ENCODE data around the gene DCAF17.
"Not testable (repeated sequence)": the region's sequence is repeated elsewhere in the genome, so short reads cannot be mapped to it uniquely, and the experiment has no call there.

DCAF17 gene

DNA sequence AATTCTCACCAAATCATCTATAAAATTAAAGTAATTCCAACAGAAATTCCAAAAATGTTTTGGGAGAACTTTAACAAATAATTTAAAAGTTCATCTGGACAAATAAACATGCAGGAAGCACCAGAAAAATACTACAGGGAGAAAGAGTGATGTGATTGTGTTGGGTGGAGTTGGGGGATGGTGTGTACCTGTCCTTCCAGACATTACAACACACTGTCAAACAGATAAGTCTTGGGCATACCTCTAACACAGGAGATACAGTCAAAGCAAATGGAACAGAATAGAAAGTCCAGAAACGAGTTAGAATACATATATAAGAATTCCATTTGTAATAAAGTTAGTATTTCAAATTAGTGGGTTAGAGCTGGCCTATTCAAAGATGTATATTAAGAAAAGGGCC lies 22.8 kb upstream of the DCAF17 start:
- DNase-seq: no peak

DNA sequence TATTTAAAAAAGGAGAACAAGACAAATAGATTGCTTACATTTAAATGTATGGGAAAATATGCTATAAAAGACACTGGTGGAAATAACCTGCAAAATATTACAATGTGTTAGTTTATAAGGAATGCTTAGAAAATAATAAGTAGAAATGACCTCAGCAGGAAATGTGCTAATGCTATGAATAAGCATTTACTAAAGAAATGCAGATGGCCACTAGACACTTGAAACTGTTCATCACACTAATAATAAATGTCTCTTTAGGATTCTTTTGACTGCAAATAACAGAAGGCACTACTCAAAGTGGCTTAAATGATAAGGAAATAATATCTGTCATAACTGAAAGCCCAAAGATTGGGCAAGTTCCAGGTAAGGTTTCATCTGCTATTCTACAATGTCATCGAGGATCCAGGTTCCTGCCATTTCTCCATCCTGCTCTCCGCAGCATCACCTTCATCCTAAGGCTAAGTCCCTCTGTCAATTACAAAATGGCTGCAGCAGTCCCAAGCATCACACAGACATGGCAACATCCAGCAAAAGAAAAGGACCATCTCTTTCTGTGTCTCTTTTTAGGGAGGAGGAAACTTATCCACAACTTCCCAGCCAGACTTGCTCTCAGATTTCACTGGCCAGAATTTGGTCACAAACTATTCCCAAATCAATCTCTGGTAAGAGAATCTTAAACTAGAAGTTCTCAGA lies 22.1 kb upstream of the DCAF17 start:
- no peak for DNase-seq

DNA sequence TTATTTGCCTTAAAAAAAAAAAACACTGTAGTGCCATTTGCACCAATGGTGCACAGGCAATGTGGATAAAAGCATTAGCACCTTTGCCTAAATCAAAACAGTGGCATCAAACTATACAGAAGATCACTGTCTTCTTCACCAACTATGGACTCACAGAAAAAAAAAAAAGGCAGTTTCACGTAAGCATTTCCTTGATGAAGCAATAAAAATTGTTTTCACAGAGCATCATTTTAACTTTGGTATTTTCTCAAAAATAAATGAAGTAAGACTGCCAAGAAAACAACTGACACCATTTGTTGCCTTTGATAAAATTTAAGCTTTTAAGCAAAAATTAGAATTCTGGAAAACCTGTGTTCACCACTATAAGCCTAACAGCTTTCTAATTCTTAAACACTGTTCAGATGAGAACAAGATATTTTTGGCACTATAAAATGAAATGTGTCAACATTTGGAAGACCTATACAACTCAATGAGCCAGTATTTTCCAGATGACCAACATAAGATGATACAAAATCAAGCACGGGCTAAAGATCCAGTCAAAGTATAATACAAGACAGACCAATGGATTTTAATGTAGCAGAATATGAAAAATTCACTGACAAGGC lies 21.4 kb upstream of the DCAF17 start:
- no peak for DNase-seq

DNA sequence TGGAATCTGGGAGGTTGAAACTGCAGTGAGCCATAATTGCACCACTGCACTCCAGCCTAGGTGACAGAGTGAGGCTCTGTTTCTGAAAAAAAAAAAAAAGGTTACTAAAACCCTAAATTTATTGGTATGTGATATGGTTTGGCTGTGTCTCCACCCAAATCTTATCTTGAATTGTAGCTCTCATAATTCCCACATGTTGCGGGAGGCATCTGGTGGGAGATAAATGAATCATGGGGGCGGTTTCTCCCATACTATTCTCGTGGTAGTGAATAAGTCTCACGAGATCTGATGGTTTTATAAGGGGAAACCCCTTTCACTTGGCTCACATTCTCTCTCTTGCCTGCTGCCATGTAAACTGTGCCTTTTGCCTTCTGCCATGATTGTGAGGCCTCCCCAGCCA lies 19.4 kb upstream of the DCAF17 start:
- DNase-seq: not testable (repeated sequence)

DNA sequence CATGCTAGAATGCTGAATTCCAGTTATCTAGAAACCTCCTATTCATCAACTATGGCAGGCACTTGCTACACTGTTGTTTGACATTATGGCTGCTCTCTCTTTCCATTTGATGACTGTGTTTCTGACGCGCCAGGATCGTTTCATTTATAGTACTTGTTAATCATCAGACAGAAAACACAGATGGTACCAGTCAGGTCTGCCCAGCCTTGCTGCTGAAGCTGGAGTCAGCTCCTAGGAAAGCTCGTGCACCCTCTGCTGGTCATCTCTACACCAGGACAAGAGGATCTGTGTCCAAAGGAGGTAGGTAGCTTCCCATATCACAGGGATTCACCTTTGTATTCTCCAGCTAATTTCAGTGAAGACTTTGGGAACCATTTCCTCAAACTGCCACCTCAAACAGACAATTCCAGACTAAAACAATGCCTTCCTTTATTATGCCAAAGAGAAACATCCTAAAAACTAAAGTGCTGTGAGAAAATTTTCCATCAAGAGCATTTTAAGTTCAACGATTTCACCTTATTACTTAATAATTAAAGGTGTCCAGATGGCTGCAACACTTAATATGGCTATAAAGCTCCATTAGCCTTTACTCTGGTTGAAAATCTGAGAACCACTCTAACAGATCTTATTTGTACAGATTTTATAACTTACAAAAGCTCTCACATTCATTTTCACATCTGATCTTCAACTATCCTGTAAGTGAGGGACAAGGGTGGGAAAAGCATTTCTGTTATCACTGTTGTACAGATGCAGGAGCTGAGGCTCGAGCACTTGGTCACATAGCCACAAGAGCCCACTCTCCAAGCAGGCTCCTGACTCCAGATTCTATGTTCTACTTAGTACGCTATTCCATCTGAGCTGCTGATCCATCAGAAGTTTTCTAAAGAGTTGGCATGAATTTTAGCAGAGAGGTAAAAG lies 17.8 kb upstream of the DCAF17 start:
- peak; percentile 80 for DNase-seq

DNA sequence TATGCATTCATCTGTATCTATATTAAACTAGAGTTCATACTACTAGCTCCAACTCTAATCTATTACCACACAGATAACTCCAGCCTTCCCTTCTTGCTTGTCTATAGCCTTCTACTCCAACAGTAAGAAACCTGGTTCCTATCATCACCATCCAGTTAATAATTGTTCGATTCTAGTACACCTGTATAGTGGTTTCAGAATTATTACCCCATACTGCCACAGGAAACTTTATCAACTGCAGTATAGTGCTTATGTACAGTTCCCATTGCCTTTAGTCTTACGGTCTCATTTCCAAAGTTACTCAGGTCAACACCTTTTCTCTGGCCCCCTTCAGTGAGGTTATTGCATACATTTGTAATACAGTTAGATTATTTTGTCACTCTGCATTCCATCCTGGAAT lies 14.7 kb upstream of the DCAF17 start:
- DNase-seq: no peak

DNA sequence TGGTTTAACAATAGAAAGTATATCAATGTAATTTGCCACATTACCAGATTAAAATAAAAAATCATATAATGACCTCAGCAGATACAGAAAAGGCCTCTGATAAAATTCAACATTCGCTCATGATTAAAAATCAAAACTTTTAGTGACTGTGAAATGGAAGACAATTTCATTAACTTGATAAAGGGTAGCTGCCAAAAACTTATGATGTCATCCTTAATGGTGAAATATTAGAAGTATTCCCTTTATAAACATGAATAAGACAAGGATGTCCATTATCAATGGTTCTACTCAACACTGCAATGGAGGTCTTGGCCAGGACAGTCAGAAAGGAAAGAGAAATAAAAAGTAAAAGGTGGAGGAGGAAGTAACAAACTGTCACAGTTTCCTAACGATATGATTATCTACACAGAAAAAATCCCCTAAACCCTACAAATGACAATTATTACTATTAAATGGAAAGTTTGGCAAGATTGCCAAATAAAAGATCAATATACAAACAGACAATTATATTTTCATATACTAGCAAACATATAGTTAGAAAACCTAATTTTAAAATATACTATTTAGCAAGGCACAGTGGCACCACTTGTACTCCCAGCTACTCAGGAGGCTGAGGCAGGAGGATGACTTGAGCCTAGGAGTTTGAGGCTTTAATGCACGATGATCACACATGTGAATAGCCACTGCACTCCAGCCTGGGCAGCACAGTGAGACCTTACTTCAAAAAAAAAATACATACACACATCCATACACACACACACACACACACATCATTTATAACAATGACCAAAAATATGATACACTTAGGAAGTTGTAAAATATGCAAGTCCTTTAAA lies 13.1 kb upstream of the DCAF17 start:
- no peak for DNase-seq

DNA sequence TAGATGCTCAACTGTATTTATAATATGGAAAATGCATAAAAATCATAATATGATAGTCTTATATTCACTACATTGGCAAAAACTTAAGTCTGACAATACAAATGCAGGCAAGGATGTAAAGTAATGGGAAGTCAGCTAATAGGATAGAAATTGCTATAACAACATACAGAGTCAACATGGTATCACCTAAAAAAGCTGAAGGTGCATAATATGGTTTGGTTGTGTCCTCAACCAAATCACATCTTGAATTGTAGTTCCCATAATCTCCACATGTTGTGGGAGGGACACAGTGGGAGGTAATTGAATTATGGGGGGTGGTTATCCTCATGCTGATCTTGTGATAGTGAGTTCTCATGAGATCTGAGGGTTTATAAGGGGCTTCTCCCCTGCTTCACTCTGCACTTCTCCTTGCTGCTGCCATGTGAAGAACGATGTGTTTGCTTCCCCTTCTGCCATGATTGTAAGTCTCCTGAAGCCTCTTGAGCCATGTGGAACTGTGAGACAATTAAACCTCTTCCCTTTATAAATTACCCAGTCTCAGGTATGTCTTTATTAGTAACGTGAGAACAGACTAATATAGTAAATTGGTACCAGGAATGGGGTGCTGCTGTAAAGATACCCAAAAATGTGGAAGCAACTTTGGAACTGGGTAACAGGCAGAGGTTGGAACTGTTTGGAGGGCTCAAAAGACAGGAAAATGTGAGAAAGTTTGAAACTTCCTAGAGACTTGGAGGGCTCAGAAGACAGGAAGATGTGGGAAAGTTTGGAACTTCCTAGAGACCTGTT lies 11.1 kb upstream of the DCAF17 start:
- not testable (repeated sequence) for DNase-seq

DNA sequence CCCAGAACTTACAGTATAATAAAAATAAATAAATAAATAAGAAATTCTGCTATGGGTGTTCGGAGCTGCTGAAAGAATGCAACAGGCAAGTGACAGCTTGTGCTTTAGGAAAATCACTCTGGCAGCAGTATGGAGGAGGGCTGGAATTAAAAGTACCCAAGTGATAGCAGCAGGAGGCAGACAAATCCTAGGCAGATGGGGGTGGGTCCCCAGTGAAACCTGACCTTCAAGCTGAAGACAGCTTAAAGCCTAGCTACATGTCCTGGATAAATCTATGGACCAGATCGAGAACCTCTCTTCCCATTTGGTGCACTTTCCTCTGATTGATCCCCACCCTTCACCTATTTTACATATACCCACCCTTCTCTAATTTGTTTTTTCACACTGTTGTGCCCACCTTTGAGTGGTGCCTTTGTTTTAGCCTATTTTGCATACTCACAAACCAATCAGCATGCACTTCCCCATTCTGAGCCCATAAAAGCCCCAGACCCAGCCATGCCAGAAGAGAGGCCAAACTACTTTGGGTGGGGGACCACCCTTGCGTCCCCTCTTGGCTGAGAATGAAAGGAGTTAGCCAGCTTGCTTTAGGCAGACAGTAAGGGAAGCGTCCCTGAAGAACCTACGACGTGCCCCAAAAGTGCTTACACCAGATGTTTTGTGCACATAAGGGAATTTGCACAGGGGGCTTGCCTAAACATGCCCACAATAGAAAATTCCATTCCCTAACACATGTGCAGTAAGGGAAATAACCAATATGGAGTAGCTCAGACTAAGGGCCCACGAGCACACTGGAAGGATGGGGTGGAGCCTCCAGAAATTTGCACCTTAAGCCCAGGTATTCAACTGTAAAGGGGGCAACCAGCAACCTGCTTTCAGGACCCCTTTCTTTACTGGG lies 3.3 kb upstream of the DCAF17 start:
- no peak for DNase-seq

DNA sequence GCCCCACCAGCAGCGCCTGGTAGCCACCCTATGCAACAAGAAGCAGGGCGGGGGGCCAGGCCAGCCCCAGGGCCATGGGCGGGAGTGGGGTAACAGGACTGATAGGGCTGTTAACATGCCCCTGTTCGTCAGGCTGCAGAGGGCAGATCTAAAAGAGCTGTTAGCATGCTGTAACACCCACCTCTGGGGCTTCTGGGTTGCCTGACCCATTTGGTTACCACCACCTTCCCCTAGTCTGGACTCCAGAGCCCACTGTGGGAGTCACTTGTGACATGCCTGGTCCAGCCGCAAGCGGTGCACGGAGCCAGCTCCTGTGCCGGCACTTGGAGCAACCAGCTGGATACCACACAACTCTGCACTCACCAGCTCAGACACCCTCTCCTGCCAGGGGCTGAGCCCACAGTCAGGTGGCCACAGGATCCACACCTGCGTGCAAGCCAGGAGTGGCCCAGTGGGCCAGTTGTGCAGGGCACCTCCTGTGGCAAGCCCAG lies 2.3 kb upstream of the DCAF17 start:
- DNase-seq: no peak

DNA sequence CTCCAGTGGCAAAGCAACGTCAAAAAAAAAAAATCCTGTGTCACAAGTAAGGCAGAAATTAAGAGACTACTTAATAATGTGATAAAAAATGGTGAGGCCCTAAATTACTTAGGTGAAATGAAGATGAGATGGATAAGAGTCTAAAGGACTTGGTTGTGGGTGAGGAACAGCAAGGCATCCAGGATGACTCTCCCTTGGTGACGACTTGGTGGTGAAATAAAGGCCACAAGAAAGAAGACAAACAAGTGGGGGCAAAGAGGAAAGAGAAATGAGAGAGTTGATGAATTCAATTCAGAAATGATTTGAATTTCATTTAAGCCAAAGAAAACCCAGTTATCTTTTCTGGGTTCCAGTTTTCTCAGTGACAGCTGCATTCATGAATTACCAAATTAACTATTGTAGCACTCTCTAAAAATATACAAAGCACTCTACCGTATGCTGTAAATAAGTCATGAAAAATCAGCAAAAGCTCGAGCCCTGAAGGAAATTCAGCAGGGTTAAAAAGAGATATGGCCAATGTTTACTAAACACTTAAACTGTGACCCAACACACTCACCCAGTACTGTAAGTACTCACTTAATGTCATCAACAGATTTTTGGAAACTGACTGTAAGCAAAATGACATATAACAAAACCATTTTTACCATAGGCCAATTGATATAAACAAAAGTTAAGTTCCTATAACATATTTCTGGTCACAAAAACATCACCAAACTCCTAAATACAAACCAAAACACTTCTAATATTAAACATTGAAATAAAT lies 1.6 kb upstream of the DCAF17 start:
- DNase-seq: no peak

DNA sequence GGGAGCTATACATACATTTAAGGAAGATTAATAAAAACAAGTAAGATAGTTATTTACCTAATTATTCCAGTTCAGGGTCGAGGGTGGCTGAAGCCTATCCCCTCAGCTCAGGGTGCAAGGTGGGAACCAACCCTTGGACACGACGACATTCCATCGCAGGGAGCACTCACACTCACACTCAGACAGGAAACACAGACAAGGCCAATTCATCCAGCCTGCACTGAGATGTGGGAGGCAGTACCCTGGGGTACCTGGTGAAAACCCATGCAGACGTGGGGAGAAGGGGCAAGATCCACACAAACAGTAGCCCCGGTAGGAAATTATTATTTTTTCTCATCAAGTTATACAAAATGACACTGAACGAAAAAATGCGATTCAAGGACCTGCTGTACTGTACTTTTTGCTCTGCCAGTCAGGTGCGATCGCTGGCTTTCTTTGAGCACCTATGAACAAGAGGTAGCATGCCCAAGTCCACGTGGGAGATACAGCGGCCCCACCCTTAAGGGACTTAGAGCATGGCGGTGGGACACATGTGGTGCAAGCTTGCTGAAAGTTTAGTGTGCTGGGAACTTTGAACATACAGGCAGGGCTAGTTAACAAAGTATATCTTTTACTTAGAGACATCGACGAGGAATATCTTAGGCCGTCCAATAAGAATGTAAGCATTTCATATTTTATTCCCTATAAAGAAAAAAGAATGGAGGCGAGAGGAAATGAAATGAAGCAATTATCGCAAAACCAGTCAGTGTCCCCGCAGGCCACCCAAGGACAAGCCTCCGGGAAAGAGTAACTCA lies 860 bp upstream of the DCAF17 start:
- no peak for DNase-seq

DNA sequence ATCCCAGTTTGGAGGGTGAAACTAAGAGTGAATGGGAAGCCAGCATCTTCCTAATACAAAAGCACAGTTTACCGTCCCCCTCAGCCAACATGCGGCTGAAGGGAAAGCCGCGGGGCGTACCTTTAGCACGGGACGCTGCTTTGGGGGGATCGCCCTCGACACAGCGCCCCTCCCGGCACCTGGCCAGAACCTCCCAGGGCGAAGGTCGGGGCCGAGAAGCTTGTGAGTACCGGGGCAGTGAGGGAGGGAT lies 338 bp upstream of the DCAF17 start, which contains the start of gene METTL8:
METTL8 (minus strand) TSS at position 228 of the 250 bp plus-strand sequence. CDS start 41,805 bp downstream, outside the sequence.
- no peak for DNase-seq

DNA sequence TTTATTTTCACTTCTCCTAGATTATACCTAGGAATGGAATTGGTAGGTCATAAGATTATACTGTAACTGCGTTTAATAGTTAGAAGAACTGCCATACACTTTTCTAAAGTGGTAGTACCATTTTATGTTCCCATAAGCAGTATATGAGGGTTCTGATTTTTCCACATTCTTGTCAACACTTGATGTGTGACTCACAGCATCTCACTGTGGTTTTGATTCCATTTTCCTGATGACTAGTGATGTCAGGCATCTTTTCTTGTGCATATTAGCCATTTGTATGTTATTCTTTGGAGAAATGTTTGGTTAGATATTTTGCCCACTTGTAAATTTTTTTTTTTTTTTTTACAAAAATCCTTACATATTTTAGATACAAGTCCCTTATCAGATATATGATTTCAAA lies 2.3 kb downstream of the DCAF17 start:
- DNase-seq: no peak

DNA sequence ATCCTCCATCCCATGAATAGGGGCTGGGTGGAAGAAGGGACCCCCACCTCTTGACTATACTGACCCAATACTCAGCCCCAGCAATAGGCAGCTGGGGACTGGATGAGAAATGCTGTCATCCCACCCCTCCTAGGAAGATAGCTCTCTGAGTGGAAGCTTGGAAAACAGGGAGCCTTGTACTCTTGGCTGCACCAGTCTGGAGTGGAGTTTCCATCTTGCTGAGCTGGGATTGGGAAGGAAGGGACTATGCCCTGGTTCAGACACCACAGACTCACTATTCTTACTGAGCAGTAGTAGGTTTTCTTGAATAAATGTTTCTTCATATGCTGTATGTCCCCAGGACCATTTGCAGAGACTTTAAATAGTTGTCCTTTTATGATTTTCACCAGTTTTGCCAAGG lies 7.4 kb downstream of the DCAF17 start:
- no peak for DNase-seq

DNA sequence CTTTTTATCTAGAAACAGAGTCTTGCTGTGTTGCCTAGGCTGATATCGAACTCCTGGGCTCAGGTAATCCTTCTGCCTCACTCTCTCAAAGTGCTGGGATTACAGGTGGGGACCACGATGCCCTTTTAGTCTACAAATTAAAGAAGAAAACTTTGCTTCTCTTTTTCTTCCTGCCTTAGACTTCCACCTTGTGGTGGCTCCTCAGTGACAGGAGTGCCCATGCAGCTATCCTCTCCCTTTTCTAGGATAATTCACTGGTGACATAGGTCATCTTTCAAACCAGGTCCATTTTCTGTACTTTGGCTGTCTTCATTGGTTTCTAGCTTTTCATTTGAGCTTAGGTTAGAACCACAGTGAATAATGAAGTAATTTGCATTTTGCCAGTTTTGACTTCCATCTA lies 13.6 kb downstream of the DCAF17 start:
- DNase-seq: no peak

DNA sequence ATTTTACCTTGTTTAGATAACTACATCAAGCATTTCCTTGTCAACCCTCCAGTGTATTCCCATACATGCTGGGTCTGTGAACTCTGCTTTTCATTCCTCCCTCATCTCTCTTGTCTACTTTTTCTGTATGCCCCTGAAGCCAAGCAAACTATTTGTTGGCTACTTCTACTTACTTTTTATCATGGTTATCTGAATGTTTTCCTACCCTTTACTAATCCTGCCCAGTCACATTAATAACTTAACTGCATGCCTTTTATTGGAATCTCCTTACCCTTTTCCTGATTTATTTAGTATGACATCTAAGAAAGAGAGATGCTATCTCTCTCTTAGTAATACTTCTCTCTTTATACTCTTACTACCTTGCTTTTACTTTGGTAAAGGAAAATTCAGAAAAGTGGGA lies 17.0 kb downstream of the DCAF17 start:
- no peak for DNase-seq

DNA sequence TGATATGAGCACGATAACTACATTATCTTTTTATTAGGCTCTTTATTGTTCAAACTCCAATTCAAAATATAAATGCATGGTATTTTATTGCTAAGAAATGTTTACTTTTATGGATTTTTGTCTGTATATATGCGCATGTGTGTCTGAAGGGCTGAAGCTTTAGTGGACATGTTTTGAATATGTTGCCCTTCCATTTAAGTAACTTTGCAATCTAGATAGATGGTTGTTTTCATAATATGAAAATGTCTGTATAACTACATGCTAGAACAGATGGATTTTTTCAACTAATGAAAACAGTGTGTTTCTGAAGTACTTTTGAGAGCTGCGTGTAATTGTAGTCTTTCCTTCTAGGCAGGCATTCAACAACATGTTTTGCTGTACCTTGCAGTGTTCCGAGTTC lies 18.7 kb downstream of the DCAF17 start:
- no peak for DNase-seq

DNA sequence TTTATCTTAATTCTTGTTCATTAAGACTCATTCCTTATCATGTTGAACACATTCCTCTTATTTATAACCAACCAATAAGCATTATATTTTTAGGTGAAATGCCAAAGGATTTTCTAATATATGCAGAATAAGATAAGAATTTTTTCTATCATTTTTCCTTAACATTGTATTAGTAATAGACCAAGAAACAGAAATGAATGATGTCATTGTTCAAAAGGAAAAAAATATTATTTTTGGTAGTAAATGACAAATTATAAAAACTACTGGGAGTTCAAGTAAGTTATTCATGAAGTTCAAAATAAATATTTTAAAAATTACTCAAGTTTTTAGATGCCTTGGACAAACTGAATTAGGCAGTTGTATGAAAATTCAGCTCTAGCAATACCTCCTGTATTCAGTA lies 25.5 kb downstream of the DCAF17 start:
- DNase-seq: no peak
